ENCODE results near the gene ERVMER34-1. TPM values are rescaled to one million over a fixed set of nuclear protein-coding genes. Genes with fewer than 3 reads are reported as not detected.

ERVMER34-1 gene
- polyA plus RNA-seq, 1 donor = 0.52 TPM

DNA sequence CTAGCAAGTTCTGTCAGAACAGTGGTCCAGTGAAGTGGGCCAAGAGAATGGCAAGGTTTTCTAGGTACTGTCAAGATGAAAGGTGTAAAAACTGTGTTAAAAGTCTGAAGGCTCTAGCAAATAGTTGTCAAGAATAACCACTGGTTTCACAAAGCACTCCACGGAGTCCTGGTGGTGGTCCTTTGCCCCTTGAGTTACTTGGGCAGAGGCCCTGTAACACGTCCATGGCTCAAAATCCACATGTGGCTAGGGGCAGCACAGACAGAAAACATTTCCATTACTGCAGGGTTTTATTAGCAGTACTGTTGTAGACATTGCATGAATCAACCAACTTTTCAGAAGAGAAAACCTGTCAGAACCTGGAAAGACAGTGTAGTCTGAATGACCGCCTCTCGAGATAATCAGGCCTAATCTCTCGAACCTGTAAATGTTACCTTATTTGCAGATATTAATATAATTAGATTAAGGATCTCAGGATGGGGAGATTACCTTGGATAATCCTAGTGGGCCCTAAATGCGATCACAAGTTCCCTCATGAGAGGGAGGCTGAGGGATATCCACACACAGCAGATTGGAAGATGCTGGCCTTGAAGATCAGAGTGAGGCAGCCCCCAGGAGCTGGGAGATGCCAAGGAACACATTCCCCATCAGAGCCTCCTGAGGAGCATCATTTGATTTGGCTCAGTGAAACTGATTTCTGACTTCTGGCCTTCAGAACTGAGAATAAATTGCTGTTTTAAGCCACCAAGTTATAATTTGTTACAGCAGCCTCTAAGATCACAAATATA, 34.7 kb downstream of the ERVMER34-1 start:
- no peak for DNase-seq

DNA sequence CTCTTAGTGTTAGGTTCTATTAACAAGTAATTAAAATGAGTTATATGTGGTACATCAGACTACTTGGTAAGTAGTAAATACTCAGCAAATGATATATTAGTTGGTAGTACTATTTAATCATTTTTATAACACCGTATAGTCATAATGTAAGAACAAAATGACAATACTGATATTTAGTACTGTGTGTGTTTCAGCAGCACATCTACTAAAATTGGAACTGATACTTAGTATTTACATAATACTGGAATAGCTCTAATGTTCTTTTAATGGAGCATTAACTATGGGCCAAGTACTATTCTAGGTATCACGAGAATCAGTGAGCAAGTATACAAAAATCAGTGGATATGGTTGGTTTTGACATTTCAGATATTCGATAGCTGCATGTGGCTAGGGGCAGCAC, 35.3 kb downstream of the ERVMER34-1 start:
- DNase-seq = no peak

DNA sequence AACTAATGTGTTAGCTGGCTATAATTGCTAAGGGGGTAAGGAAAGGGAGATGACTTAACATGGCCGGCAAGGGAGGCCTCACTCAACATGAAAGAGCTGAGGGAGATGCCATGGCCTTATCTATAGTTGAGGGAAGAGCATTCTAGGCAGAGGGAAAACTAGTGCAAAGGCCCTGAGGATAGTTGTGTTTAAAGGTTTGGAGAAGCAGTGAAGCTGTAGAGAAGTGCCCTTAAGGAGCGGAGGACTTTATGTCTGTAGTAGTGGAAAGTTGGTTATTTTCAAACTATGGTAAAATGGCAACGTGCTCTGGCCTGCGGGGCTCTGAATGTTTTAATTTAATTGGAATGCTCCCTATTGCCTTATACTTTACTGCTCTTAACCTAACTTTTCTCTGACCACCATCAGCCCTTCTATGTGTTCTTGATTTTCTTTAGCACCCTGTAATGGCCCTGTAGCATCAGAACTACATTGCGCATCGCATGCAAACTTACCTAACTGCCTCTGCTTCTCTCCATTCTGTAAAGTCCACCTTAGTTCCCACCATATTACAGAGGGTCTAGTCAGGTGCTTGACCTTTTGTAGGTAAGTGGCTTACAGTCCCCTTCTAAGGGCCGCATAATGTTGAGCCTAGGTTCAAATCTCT, 35.8 kb downstream of the ERVMER34-1 start:
- DNase-seq = no peak

DNA sequence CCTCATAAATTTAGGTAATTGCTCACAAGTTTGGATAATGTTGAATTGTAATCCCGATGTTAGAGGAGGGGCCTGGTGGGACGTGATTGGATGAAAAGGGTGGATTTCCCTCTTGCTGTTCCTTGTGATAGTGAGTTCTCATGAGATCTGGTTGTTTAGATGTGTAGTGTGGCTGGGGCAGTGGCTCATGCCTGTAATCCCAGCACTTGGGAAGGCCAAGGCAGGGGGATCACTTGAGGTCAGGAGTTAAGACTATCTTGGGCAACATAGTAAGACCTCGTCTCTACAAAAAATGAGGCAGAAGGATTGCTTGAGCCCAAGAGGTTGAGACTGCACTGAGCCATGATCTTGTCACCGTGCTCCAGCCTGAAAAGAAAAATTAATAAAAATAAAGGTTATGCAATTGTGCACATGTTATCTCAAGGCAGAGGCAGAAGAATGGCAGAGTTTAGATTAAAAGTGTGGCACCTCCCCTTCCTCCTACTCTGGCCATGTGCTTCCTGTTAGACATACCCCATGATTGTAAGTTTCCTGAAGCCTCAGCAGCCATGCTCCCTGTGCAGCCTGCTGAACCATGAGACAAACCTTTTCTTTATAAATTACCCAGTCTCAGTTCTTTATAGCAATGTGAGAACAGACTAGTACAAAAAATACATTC, 36.5 kb downstream of the ERVMER34-1 start:
- DNase-seq = no peak

DNA sequence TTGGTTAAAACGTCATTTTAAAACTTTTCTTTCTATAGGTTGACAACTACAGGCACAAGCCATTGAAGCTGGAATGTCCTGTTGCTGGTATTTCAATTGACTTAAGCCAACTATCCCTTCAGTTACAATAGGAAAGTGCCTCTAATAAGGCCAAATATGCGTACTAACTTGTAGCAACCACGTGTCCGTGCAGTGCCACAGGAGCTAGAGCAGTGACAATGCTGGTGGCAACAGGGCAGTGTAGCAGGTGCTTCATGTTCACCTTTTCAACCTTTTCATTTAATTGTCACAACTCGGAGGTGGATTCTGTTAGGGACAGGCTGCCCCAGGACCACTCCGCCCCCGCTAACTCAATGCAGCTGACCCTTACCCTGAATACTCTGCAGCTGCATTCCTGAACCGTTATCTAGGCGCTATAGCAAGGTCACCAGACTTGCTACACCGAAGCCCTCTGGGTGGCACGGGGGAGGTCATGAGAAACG, 37.7 kb downstream of the ERVMER34-1 start:
- no peak for DNase-seq

DNA sequence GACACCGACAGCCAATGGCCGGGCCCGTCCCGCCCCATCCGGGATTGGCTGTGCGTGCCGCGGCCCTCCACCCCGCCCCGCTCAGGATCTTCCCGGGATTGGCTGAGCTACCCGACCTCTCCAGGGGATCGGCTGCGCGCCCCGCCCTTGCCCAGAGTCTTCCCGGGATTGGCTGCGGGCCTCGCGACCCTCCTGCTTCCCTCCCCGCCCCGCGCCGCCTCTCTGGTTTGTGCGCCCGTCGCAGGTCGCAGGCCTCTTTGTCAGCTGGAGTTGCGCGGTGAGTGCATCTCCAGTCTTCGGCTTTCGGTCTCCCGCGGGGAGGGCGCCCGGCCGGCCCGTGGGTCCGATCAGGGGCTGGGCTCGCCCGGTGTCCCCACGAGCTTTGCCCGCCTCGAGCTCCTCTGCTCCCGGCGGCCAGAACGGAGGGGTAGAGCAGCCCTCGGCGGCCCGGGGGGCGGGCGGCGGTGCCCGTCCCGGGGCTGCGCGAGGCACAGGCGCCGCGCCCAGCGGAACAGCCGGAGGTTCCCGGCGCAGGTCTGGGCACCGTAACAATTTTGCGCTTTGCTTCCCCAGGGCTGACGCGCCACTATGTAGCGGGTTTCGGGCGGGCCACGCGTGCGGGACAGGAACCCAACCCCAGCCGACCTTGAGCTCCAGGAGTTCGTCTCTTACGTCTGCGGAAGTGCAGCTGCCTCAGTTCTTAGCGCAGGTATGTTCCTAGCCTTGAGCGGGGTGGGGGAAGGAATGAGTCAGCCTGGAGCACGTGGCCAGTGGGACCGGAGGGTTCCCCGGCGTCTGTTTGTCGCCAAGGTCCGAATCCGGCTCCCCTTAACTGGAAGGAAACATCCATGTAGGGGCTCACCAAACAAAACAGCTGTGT, 38.7 kb downstream of the ERVMER34-1 start:
- peak; percentile 96 for DNase-seq

DNA sequence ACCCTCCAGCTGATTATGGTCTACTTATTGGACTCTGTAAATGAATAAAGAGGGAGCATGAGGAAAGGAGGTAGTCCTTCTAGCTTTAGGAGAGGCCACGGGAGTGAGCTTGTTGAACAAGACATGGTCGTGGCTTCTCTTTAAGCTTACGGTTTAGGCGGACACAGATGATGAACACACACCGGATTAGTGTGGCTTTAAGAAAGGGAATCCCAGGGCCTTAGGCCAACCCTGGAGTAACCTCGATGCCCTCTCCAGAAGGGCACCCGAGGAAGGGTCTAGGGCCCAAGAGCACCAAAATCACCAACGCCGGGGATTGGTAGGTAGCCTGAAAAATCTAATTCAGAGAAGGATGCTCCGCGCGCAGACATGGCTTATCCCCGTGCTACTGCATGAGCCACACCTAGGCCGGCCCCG, 39.4 kb downstream of the ERVMER34-1 start:
- no peak for DNase-seq

DNA sequence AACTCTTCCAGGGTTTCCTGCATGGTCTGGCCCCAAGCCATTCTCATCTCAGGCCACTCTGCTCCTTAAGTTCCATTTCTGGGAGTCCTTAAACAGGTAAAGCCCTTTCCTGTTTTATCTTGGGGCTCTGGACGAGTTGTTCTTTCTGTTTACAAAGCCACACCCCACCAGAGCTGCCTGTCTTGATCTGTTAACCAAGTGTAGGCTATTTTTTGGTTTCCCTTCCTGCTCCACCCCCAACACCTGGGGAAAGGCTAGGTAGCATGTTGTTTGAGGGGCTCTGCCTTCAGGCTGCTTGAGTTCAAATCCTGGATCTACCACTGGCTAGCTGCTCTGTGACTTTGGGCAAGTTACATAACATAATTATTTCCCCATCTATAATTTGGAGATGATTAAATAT, 40.0 kb downstream of the ERVMER34-1 start:
- DNase-seq = no peak

DNA sequence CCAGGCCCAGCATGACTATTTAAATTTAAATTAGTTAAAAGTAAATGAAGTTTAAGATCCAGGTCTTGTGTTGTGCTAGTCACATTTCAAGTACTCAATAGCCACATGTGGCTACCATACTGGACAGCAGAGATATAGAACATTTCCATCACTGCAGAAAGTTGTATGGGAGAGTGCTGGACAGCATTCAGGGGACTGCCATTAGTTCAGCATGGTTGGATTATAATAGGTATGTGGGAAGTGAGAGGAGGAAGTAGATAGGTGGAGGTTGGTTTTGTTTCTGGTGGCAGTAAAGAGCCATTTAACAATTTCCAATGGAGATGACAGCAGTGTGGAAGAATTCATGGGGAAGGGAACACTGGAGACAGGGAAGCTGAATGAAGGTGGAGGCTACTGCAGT, 42.1 kb downstream of the ERVMER34-1 start:
- DNase-seq = no peak

DNA sequence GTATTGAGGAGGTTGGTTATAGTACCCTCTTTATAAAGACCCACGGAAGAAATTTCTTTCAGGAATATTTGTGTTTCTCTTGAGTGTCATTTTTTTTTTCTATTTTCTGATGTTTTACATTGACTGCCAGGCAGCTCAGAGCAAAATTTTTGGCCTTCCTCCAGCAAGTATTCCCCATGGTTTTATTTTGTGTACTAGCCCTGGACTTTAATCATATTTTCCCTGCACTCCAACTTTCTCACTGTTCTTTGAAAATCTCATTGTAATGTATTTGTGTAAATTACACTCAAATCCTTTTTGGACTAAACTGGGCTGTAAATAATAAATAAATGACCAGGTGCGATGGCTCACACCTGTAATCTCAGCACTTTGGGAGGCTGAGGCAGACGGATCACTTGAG, 46.6 kb downstream of the ERVMER34-1 start:
- DNase-seq = no peak

DNA sequence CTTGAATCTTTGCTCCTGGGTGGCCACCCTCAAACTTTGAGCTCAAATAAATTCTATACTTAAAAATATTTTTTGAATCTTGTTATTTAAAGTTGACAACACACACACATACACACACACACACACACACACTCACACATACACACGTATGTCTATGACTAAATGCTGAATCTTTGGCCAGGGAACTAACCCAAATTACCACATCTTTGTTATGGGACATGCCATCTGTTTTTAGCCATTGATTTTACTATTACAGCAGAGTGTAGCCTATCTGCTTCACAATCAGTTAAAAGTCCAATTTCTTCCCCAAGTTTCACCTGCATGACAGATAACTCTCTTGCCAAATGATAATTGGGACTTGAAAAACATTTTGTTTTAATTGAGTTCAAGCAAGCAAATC, 47.1 kb downstream of the ERVMER34-1 start:
- DNase-seq = no peak

DNA sequence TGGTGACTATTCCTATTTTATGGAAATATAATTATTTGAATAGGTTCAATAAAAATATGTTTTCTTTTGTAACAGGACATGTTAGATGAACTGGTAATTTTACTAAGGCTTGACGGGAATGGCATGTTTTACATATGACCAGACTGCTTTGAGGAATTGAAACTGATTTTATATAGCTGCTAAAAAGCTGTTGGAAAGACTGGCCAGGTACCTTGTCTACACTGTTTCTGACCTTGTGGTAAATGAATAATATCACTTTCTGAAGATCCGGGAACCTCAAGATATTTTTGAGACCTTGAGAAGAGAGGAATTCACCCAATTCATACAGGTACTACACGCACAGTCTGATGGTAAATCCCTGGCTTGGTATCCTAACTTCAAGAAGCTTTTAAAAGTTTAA, 50.0 kb downstream of the ERVMER34-1 start:
- no peak for DNase-seq

DNA sequence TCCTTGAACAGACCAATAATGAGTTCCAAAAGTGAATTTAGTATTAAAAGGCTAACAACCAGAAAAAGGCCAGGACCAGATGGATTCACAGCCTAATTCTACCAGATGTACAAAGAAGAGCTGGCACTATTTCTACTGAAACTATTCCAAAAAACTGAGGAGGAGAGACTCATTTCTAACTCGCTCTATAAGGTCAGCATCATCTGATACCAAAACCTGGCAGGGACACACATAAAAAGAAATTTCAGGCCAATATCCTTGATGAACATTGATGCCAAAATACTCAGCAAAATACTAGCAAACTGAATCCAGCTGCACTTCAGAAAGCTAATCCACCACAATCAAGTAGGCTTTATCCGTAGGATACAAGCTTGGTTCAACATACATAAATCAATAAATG, 56.3 kb downstream of the ERVMER34-1 start:
- DNase-seq = no peak

DNA sequence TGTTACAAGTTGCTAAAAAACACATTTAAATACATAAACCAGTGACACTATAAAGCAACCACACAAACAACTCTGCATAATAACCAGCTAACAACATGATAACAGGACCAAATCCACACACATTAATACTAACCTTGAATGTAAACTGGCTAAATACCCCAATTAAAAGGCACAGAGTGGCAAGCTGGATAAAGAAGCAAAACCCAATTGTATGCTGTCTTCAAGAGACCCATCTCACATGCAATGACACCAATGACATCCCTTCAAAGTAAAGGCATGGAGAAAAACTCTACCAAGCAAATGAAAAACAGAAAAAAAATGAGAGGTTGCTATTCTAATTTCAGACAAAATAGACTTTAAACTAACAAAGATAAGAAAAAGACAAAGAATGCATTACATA, 57.7 kb downstream of the ERVMER34-1 start:
- no peak for DNase-seq

Other genes starting within 250 kb of the ERVMER34-1 start
- 30.7 TPM for gene USP46, start 92.1 kb downstream of the ERVMER34-1 start, polyA plus RNA-seq (ENCODE audit: insufficient read length)
- gene RASL11B, start 110.9 kb upstream of the ERVMER34-1 start, polyA plus RNA-seq (ENCODE audit: insufficient read length) = 12.1 TPM